GM19397 (cell line): ENCODE measurements around the gene SLC22A14.
"Not testable (repeated sequence)": the region's sequence is repeated elsewhere in the genome, so short reads cannot be mapped to it uniquely, and the experiment has no call there.

Experiments
- ATAC-seq: cut with Tn5 transposase; IDR thresholded peaks from one replicate; pipeline ENCODE4 v1.9.1; 2021; ENCODE audit warnings: mild to moderate bottlenecking, moderate library complexity; ENCODE audit not compliant: unreplicated experiment

The SLC22A14 gene

GRCh38 chr3:38268522-38268921, 13.6 kb upstream of the SLC22A14 start:
- peak; percentile 42 for ATAC-seq

- ATAC-seq: no peak
Measured at GRCh38 chr3:38270606-38271005, 11.5 kb upstream of the SLC22A14 start.

- no peak for ATAC-seq
Measured at GRCh38 chr3:38271553-38271952, 10.5 kb upstream of the SLC22A14 start.

GRCh38 chr3:38274864-38275649, 7.0 kb upstream of the SLC22A14 start:
- no peak for ATAC-seq

- ATAC-seq: no peak
Measured at GRCh38 chr3:38275658-38276057, 6.4 kb upstream of the SLC22A14 start.

GRCh38 chr3:38276081-38276916, 5.8 kb upstream of the SLC22A14 start:
- ATAC-seq: no peak

DNA sequence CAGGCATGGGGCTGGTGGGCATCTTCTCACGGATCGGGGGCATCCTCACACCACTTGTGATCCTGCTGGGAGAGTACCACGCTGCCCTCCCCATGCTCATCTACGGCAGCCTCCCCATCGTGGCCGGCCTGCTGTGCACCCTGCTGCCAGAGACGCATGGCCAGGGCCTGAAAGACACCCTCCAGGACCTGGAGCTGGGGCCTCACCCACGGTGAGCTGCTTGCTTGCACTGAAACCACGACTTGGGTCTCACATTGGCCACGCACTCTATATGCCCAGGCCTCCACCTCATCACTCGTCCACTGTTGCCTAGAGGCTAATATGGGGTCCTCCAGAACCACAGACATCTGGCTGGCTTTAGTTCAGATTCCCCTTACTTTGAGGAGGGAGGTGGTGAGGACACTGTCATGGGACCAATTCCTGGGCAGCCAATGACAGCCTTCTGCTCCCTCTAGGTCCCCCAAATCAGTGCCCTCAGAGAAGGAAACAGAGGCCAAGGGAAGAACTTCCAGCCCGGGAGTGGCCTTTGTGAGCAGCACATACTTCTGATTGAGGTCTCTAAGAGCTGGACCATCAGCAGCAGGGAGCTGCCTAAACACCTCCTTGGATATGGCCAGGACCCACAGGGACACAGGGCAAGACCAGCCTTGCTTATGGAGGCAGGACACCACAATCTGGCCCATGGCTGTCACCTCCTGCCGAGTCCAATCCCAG, 5.0 kb upstream of the SLC22A14 start:
- no peak for ATAC-seq

GRCh38 chr3:38278841-38279240, 3.3 kb upstream of the SLC22A14 start:
- ATAC-seq: no peak

DNA sequence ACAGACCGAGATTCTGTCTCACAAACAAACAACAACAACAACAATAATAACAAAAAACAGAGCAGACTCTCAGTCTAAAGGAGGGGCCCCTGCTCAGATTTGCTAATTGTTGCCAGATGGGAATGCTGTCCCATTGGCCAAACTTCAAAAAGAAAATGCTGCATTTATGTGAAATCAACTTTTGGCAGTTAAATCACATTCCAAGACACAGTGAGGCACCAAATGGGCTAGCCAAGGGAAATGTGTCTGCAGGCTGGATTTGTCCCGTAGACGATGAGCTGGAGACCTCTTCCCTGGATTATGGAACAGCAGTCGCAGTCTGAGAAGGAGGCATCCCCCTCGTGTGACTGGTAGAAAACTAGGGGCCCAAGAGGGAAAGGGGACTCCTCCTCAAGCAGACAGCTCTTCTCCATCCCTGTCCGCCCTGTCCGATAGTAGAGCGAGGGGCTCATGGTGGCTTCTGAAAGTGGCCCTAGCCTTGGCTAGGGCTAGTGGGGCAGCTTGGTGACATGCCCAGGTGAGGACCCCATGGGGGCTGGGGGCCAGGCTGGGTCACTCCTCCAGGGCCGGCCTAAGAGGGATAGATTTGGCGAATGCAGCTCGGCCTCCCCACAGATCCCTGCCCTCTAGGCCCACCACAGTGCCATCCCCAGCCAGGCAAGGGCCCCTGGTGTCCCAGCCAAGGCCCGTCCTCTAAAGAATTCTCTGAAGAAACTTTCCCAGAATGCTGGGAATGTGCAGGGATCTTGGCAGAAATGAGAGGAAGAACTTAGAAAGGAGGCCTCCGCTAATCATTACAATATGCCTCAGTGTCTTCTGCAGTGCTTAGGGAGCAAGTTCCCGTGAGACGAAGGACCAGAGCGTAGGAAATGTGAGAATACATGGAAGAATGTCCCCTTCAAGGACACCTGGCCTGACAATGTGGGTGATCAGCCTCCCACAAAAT, 2.0 kb downstream of the SLC22A14 start:
- ATAC-seq: no peak

DNA sequence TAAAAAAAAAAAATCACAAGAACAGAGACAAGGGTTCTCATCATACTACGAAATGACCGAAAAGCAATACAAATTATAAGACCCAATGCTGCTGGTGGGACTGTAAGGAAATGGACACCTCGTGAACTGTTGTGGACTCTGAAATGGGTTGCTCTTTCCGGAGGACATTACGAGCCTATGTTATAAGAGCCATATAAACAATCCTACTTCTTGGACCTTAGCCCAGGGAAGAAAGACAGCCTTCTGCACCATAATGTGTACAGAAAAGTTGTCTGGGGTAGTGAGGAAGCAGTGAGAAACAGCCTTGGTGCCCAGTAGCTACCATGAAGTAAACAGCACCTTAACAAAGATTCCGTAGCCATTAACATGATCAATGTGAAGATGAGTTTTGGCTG, 2.7 kb downstream of the SLC22A14 start:
- ATAC-seq: no peak

DNA sequence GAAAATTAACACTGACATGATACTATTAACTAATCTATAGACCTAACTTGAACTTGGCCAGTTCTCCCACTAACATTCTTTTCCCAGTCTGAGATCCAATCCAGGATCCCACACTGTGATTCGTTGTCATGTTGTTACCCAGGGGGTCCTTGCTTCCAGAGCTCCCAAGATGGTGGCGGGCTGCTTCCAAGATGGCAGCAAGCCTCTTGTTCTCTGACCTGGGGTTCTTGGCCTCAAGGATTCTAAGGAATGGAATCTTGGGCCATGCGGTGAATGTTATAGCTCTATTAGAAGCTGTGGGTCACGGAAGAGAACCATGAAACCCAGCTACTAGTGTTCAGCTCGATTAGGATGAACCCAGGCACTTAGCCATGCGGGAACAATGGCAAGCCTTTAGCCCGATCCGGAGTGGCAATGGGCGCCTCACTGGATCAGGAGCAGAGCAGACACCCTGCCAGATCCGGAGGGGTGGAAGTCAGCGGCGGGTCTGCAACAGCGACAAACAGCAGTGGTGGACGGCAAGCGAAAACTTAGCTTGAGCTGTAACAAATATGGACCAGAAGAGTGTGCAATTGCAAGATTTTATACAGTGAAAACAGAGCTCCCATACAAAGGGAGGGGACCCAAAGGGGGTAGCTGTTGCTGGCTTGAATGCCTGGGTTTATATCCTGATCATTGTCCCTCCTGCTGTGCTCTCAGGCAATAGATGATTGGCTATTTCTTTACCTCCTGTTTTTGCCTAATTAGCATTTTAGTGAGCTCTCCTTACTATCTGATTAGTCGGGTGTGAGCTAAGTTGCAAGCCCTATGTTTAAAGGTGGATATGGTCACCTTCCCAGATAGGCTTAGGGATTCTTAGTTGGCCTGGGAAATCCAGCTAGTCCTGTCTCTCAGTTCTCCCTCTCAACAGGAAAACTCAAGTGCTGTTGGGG, 7.5 kb downstream of the SLC22A14 start:
- ATAC-seq: not testable (repeated sequence)

DNA sequence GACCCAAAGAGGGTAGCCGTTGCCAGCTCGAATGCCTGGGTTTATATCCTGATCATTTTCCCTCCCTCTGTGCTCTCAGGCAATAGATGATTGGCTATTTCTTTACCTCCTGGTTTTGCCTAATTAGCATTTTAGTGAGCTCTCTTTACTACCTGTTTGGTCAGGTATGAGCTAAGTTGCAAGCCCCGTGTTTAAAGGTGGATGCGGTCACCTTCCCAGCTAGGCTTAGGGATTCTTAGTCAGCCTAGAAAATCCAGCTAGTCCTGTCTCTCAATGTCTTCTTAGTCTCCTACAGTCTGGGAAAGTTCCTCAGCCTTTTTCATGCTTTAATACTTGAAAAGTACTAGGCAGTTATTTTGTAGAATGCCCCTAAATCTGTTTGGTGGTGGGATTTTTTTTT, 15.0 kb downstream of the SLC22A14 start:
- not testable (repeated sequence) for ATAC-seq

- no peak for ATAC-seq
Measured at GRCh38 chr3:38297537-38297936, 15.4 kb downstream of the SLC22A14 start.

DNA sequence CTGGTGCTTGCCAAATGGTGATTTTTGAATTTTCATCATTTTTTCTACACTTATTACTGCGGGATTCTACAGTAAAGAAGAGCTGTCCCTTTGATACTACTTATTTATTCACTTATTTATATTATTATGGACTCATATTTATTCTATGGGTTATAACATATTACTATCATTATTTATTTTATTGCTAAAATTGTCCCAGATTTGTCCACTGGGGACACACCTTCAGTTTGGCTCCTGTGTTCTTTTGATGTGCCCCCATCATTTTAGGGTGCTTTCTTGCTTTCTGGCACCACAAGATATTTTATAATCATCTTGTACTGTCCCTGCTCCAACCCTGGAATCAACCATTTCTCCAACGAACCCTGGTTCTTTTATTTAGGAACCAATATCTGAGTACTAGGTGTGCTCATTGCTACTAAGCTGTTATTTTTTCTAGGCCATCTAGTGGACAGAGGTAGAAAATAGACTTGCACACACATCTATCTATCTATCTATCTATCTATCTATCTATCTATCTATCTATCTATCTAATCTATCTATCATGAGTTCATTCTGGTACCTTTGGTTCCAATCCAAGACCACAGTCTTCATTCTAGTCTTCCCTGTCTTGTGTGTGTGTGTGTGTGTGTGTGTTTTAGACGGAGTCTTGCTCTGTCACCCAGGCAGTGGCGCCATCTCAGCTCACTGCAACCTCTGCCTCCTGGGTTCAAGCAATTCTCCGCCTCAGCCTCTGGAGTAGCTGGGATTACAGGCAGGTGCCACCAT, 16.0 kb downstream of the SLC22A14 start:
- no peak for ATAC-seq

GRCh38 chr3:38306941-38307340, 24.8 kb downstream of the SLC22A14 start:
- no peak for ATAC-seq

GRCh38 chr3:38307599-38307998, 25.5 kb downstream of the SLC22A14 start:
- ATAC-seq: no peak

DNA sequence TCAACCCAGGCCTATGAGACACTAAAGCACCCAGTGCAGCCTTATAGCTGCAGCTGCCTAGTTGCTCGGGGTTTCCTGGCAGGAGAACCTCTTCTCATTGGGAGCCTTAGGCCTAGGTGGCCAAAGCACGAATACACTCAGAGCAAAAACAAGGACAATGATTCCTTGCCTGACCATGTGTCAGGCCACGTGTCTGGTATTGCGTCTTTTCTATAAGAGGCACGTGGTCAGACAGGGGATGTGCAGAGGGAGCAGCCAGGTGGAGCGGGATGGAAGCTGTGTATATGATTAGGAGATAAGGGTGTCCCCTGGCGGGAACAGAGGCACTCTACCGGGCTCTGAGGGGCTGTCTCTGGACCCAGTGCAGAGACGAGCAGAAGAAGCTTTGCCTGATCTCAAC, 26.4 kb downstream of the SLC22A14 start:
- no peak for ATAC-seq

GRCh38 chr3:38311476-38311875, 29.4 kb downstream of the SLC22A14 start:
- no peak for ATAC-seq

GRCh38 chr3:38311941-38312340, 29.8 kb downstream of the SLC22A14 start:
- no peak for ATAC-seq
